SU-DHL-6 (cell line): ENCODE measurements around the gene MPC1.

ENCODE experiments used
- EZH2phosphoT487 ChIP-seq: fragments of 200-600 bp; sonication (generic), shearing (Covaris generic); conservative IDR thresholded peaks from 2 replicates; pipeline ENCODE4 v1.6.1; 2018; ENCODE audit warnings: mild to moderate bottlenecking, antibody characterized with exemption, low read length, moderate library complexity, mixed read lengths
- TF ChIP-seq, protein P1 (sequence below): fragments of 200-600 bp; sonication (generic); IDR thresholded peaks from one replicate; pipeline ENCODE4 v1.5.1; 2017; ENCODE audit warnings: antibody characterized with exemption, mild to moderate bottlenecking, low read length, moderate library complexity; ENCODE audit not compliant: insufficient read depth, poor library complexity, severe bottlenecking

DNA sequence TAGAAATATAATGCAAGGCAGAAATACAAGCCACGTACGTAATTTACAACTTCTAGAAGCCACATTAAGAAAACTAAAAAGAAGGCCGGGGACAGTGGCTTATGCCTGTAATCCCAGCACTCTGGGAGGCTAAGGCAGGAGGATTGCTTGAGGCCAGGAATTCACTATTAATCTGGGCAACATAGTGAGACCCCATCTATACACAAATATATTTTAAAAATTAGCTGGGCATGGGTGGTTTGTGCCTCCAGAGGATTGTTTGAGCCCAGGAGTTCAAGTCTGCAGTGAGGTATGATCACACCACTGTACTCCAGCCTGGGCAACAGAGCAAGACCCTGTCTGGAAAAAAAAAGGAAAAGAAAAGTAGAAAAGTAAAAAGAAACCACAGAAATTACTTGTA, 12.3 kb downstream of the MPC1 start:
- TF ChIP-seq, protein P1, sequence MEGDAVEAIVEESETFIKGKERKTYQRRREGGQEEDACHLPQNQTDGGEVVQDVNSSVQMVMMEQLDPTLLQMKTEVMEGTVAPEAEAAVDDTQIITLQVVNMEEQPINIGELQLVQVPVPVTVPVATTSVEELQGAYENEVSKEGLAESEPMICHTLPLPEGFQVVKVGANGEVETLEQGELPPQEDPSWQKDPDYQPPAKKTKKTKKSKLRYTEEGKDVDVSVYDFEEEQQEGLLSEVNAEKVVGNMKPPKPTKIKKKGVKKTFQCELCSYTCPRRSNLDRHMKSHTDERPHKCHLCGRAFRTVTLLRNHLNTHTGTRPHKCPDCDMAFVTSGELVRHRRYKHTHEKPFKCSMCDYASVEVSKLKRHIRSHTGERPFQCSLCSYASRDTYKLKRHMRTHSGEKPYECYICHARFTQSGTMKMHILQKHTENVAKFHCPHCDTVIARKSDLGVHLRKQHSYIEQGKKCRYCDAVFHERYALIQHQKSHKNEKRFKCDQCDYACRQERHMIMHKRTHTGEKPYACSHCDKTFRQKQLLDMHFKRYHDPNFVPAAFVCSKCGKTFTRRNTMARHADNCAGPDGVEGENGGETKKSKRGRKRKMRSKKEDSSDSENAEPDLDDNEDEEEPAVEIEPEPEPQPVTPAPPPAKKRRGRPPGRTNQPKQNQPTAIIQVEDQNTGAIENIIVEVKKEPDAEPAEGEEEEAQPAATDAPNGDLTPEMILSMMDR = no peak
- no peak for TF ChIP-seq EZH2phosphoT487
